ENCODE results near the gene CGB7.

GRCh38 chr19:49094505-49095482 is 37.2 kb upstream of the CGB7 start:
- TF ChIP-seq CTCF (IDR thresholded peaks at IDR 0.05; ENCODE audit: insufficient read depth, low read depth, low read length) (no peak), EZH2 (IDR thresholded peaks at IDR 0.05; ENCODE audit: insufficient read depth, low read length) (no peak)

Measured in astrocyte (in vitro differentiated cells and primary cell).